ENCODE results near the gene ERG. TPM values are rescaled to one million over a fixed set of nuclear protein-coding genes. Genes with fewer than 3 reads are reported as not detected.

ERG gene
- total and polyA plus RNA-seq, 11 donors = 5.9 to 37.9 (median 15.4) TPM

- intact Hi-C loops (cut with DNase I) = loop anchor here in 9 of 10 donors (2.0 to 10.0 kb wide), 7 partner anchors 198 to 778 kb away; no protein-coding TSS in a partner anchor
- ATAC-seq (no peak), DNase-seq (no peak)
- Histone ChIP-seq H3K4me3 (no peak overlapping the region), H3K9me3 (no peaks in the 10 kb centered on the region), H3K27me3 (peaks cover 0 to 7% (median 0%) of the 10 kb centered on the region in 9 donors), H3K36me3 (no peaks in the 10 kb centered on the region), H3K27ac (no peak overlapping the region), H3K4me1 (peaks cover 0 to 6% (median 0%) of the 10 kb centered on the region in 12 donors)
- 87 to 91% (median 88%) methylated on average over 5 of the region's 5 CpGs for WGBS, 4 donors
- no peak for TF ChIP-seq CTCF (IDR thresholded peaks at IDR 0.05)
- no peak for TF ChIP-seq POLR2A (IDR thresholded peaks at IDR 0.05)
Observed at GRCh38 chr21:38359090-38359489, 139.2 kb downstream of the ERG start.

DNA sequence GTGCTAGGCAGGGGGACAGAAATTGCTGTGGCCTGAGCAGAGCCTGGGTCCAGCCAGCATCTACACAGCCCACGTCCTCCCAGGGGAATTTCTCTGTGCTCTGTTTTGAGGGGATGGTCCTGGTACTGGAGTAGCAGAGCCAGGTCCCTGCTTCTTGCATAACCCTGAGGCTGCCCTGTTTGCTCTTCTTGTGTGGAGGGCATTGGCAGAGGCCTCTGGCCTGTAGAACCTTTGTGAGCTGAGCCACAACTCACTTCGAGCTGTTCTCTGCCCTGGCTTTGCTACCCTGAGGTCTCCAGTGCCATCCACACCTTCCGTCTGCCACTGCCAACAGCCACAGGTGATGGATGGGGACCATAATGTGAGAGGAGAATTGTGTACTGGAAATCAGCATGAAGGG lies 139.6 kb downstream of the ERG start:
- peaks cover 0 to 6% (median 0%) of the 10 kb centered on the region in 12 donors for H3K4me1 ChIP-seq
- TF ChIP-seq POLR2A (IDR thresholded peaks at IDR 0.05) = no peak
- H3K4me3 ChIP-seq = no peak overlapping the region
- DNase-seq = no peak
- no peak for ATAC-seq
- no peaks in the 10 kb centered on the region for H3K36me3 ChIP-seq
- peaks cover 0 to 7% (median 0%) of the 10 kb centered on the region in 9 donors for H3K27me3 ChIP-seq
- WGBS, 4 donors = 86 to 90% (median 87%) methylated on average over 3 of the region's 3 CpGs
- intact Hi-C loops (cut with DNase I) = loop anchor here in 9 of 10 donors (2.0 to 10.0 kb wide), 7 partner anchors 198 to 779 kb away; no protein-coding TSS in a partner anchor
- H3K9me3 ChIP-seq = no peaks in the 10 kb centered on the region
- no peak overlapping the region for H3K27ac ChIP-seq

DNA sequence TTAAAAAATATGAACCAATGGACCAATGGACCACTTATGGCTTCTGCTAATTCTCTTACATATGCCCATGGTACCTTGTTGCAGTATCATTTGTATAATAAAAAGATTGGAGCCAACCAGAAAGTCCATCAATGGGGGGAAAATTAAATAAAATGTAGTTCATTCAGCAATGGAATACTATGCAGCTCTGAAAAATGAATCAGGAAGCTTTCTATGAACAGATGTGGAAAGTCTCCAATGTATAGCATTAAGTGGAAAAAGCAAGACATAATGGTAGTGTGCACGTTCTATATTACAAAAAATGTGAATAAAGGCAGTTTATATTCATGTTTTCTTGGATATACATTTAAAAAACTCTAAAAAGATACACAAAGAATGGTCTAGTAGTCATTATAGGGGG lies 140.2 kb downstream of the ERG start:
- WGBS, 4 donors = 75 to 91% (median 80%) methylated on average over 1 of the region's 1 CpG

GRCh38 chr21:38356883-38357625 lies 141.2 kb downstream of the ERG start:
- TF ChIP-seq POLR2A (IDR thresholded peaks at IDR 0.05) = no peak
- TF ChIP-seq CTCF (IDR thresholded peaks at IDR 0.05) = no peak
- Histone ChIP-seq H3K27me3 (peaks cover 0 to 7% (median 0%) of the 10 kb centered on the region in 9 donors), H3K4me1 (peaks cover 0 to 12% (median 0%) of the 10 kb centered on the region in 12 donors), H3K36me3 (no peaks in the 10 kb centered on the region), H3K9me3 (no peaks in the 10 kb centered on the region), H3K27ac (no peak overlapping the region), H3K4me3 (no peak overlapping the region)
- ATAC-seq (no peak), DNase-seq (no peak)
- intact Hi-C loops (cut with DNase I) = loop anchor here (1.0 to 10.0 kb wide), 13 partner anchors 138 to 780 kb away; no protein-coding TSS in a partner anchor
- 76 to 83% (median 81%) methylated on average over 14 of the region's 14 CpGs for WGBS, 4 donors

More for the DNA sequence above, 140.2 kb downstream of the ERG start:
- TF ChIP-seq POLR2A (IDR thresholded peaks at IDR 0.05) (no peak), CTCF (IDR thresholded peaks at IDR 0.05) (no peak)
- DNase-seq (no peak), ATAC-seq (no peak)
- Histone ChIP-seq H3K27ac (no peak overlapping the region), H3K4me3 (no peak overlapping the region), H3K9me3 (no peaks in the 10 kb centered on the region), H3K27me3 (peaks cover 0 to 7% (median 0%) of the 10 kb centered on the region in 9 donors), H3K4me1 (peaks cover 0 to 6% (median 0%) of the 10 kb centered on the region in 12 donors), H3K36me3 (no peaks in the 10 kb centered on the region)
- intact Hi-C loops (cut with DNase I) = loop anchor here in 9 of 10 donors (2.0 to 10.0 kb wide), 7 partner anchors 197 to 779 kb away; no protein-coding TSS in a partner anchor

Data from heart left ventricle (tissue), 16 donors.